ENCODE measurements around the gene PPA1.

PPA1 gene

DNA sequence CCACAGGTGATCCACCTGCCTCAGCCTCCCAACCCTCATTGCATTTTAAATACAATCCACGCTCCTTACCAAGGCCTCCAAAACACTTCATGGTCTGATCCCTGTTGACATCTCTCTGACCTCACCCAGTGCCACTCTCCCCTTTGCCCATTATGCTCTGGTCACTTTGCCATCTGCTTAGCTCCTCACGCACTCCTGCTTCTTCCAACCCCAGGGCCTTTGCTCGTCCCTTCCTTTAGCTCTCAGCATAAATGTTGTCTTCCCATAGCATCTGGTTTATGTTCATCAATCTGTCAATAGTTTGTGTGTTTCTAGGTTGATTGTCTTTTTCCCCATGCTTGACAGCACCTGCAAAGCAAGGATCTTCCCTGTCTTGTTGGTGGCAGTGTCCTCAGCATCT is 36.5 kb upstream of the PPA1 start:
- no peak for DNase-seq (ENCODE audit: low read depth, low spot score)
- no peaks in the 10 kb centered on the region for H3K9me3 ChIP-seq (ENCODE audit: low read depth, low read length)
- no peak overlapping the region for H3K4me3 ChIP-seq
- H3K27ac ChIP-seq = no peak overlapping the region
- no peak overlapping the region for H3K9ac ChIP-seq (ENCODE audit: insufficient read length)
- TF ChIP-seq POLR2AphosphoS5 (IDR thresholded peaks at IDR 0.05; ENCODE audit: borderline replicate concordance, low read depth, low read length) (no peak), EZH2 (IDR thresholded peaks at IDR 0.05) (no peak), FOXP2 (optimal IDR thresholded peaks at IDR 0.05; ENCODE audit: control extremely low read depth, extremely low read length, insufficient read depth) (no peak)
- no peaks in the 10 kb centered on the region for H3K36me3 ChIP-seq (ENCODE audit: insufficient read depth, low read length)

- Histone ChIP-seq H3K4me3 (no peak overlapping the region), H3K36me3 (ENCODE audit: insufficient read depth, low read length) (no peaks in the 10 kb centered on the region), H3K9ac (ENCODE audit: insufficient read length) (no peak overlapping the region), H3K9me3 (ENCODE audit: low read depth, low read length) (no peaks in the 10 kb centered on the region), H3K27ac (no peak overlapping the region)
- no peak for TF ChIP-seq EZH2 (IDR thresholded peaks at IDR 0.05)
- no peak for TF ChIP-seq FOXP2 (optimal IDR thresholded peaks at IDR 0.05; ENCODE audit: control extremely low read depth, extremely low read length, insufficient read depth)
- no peak for TF ChIP-seq POLR2AphosphoS5 (IDR thresholded peaks at IDR 0.05; ENCODE audit: borderline replicate concordance, low read depth, low read length)
- DNase-seq (ENCODE audit: low read depth, low spot score) = no peak
Observed at GRCh38 chr10:70268376-70268775, 35.1 kb upstream of the PPA1 start.

GRCh38 chr10:70267161-70267933 is 34.1 kb upstream of the PPA1 start:
- Histone ChIP-seq H3K9me3 (ENCODE audit: low read depth, low read length) (no peaks in the 10 kb centered on the region), H3K27ac (no peak overlapping the region), H3K36me3 (ENCODE audit: insufficient read depth, low read length) (no peaks in the 10 kb centered on the region), H3K4me3 (no peak overlapping the region), H3K9ac (ENCODE audit: insufficient read length) (no peak overlapping the region)
- no peak for DNase-seq (ENCODE audit: low read depth, low spot score)
- no peak for TF ChIP-seq EZH2 (IDR thresholded peaks at IDR 0.05)
- no peak for TF ChIP-seq FOXP2 (optimal IDR thresholded peaks at IDR 0.05; ENCODE audit: control extremely low read depth, extremely low read length, insufficient read depth)
- TF ChIP-seq POLR2AphosphoS5 (IDR thresholded peaks at IDR 0.05; ENCODE audit: borderline replicate concordance, low read depth, low read length) = no peak

GRCh38 chr10:70266701-70267100 is 33.5 kb upstream of the PPA1 start:
- Histone ChIP-seq H3K27ac (no peak overlapping the region), H3K4me3 (no peak overlapping the region), H3K36me3 (ENCODE audit: insufficient read depth, low read length) (no peaks in the 10 kb centered on the region), H3K9me3 (ENCODE audit: low read depth, low read length) (no peaks in the 10 kb centered on the region), H3K9ac (ENCODE audit: insufficient read length) (no peak overlapping the region)
- TF ChIP-seq FOXP2 (optimal IDR thresholded peaks at IDR 0.05; ENCODE audit: control extremely low read depth, extremely low read length, insufficient read depth) (no peak), EZH2 (IDR thresholded peaks at IDR 0.05) (no peak), POLR2AphosphoS5 (IDR thresholded peaks at IDR 0.05; ENCODE audit: borderline replicate concordance, low read depth, low read length) (no peak)
- DNase-seq (ENCODE audit: low read depth, low spot score) = no peak

DNA sequence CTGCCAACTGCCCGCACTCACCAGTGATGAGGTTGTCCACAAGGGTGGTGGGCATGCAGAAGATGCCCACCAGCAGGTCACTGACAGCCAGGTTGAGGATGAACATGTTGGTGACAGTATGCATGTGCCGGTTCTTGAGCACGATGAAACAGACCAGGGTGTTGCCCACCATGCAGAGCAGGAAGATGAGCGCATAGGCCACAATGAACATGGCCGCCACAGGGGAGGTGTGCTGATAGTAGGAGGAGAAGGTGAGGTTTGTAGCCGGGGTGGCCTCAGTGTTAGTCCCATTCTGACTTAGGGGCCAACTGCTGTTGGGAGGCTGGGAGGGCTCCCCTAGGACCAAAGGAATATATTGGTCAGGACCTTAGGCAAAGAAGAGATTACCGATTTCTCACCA is 32.8 kb upstream of the PPA1 start:
- no peaks in the 10 kb centered on the region for H3K9me3 ChIP-seq (ENCODE audit: low read depth, low read length)
- DNase-seq (ENCODE audit: low read depth, low spot score) = no peak
- no peaks in the 10 kb centered on the region for H3K36me3 ChIP-seq (ENCODE audit: insufficient read depth, low read length)
- H3K4me3 ChIP-seq = no peak overlapping the region
- TF ChIP-seq POLR2AphosphoS5 (IDR thresholded peaks at IDR 0.05; ENCODE audit: borderline replicate concordance, low read depth, low read length) (no peak), FOXP2 (optimal IDR thresholded peaks at IDR 0.05; ENCODE audit: control extremely low read depth, extremely low read length, insufficient read depth) (no peak), EZH2 (IDR thresholded peaks at IDR 0.05) (no peak)
- no peak overlapping the region for H3K9ac ChIP-seq (ENCODE audit: insufficient read length)
- no peak overlapping the region for H3K27ac ChIP-seq

DNA sequence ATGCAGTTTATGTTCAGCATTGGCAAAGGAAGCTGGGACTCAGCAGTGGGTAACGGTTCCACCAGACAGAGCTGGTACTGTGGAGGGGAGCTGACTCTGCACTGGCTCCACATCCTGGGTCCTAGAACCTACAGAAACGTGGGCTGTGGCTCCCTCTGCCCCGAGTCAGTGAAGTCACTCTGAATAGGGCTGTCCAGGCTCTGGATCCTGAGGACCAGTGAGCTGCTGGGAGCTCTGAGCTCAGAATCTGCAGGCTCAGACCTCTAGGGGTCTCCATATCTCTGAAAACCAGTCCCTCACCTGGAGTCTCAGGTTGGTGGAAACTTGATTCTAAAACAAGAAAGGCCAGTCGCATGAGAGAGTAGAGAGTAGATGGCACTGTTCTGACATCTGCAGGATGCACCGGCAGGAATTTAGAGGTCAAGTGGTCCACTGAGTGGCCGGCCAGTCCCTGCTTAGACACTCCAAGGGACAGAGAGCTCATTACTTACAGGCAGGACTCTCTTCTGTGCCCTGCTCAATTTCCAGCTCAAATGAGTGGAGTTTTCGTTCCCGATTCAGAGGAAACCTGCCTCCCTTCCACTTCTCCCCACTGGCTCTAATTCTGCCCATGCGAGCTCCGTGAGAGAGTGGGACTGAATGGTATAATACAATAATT is 31.9 kb upstream of the PPA1 start:
- Histone ChIP-seq H3K9me3 (ENCODE audit: low read depth, low read length) (no peaks in the 10 kb centered on the region), H3K9ac (ENCODE audit: insufficient read length) (no peak overlapping the region), H3K27ac (no peak overlapping the region), H3K4me3 (no peak overlapping the region), H3K36me3 (ENCODE audit: insufficient read depth, low read length) (no peaks in the 10 kb centered on the region)
- no peak for DNase-seq (ENCODE audit: low read depth, low spot score)
- no peak for TF ChIP-seq POLR2AphosphoS5 (IDR thresholded peaks at IDR 0.05; ENCODE audit: borderline replicate concordance, low read depth, low read length)
- no peak for TF ChIP-seq EZH2 (IDR thresholded peaks at IDR 0.05)
- no peak for TF ChIP-seq FOXP2 (optimal IDR thresholded peaks at IDR 0.05; ENCODE audit: control extremely low read depth, extremely low read length, insufficient read depth)

GRCh38 chr10:70260734-70261133 is 27.5 kb upstream of the PPA1 start:
- no peak for TF ChIP-seq POLR2AphosphoS5 (IDR thresholded peaks at IDR 0.05; ENCODE audit: borderline replicate concordance, low read depth, low read length)
- no peak for TF ChIP-seq EZH2 (IDR thresholded peaks at IDR 0.05)
- TF ChIP-seq FOXP2 (optimal IDR thresholded peaks at IDR 0.05; ENCODE audit: control extremely low read depth, extremely low read length, insufficient read depth) = no peak
- Histone ChIP-seq H3K9me3 (ENCODE audit: low read depth, low read length) (no peaks in the 10 kb centered on the region), H3K27ac (no peak overlapping the region), H3K36me3 (ENCODE audit: insufficient read depth, low read length) (no peaks in the 10 kb centered on the region), H3K9ac (ENCODE audit: insufficient read length) (no peak overlapping the region), H3K4me3 (no peak overlapping the region)
- no peak for DNase-seq (ENCODE audit: low read depth, low spot score)

DNA sequence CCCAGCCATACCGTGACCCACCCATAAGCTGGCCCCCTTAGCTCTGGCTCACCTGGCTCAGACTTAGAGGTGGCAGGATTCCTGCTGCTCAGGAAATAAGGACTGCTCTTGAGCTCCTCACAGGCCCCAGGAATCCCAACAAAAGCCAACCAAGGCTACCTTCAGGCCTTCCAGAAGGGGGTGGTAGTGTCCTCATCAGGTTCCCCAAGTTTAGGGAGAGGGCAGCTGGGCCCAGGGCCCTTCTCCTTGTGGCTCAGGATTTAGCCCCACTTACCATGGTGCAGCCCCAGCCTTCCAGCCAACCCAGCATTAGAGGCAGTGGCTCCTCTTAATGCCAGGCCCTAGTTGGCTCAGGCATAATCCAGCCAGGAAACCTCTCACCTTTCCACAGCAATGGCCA is 27.0 kb upstream of the PPA1 start:
- Histone ChIP-seq H3K9ac (ENCODE audit: insufficient read length) (no peak overlapping the region), H3K9me3 (ENCODE audit: low read depth, low read length) (no peaks in the 10 kb centered on the region), H3K36me3 (ENCODE audit: insufficient read depth, low read length) (no peaks in the 10 kb centered on the region), H3K27ac (no peak overlapping the region), H3K4me3 (no peak overlapping the region)
- DNase-seq (ENCODE audit: low read depth, low spot score) = no peak
- TF ChIP-seq EZH2 (IDR thresholded peaks at IDR 0.05) (no peak), FOXP2 (optimal IDR thresholded peaks at IDR 0.05; ENCODE audit: control extremely low read depth, extremely low read length, insufficient read depth) (no peak), POLR2AphosphoS5 (IDR thresholded peaks at IDR 0.05; ENCODE audit: borderline replicate concordance, low read depth, low read length) (no peak)
